DOHH2 (cell line): Measurements from ENCODE around the gene WDR48.

Experiments
- EZH2phosphoT487 ChIP-seq: fragments of 200-600 bp; sonication (generic); IDR thresholded peaks from 2 replicates; pipeline ENCODE4 v1.6.1; 2017; ENCODE audit warnings: borderline replicate concordance, mild to moderate bottlenecking, antibody characterized with exemption, low read length, moderate library complexity, mixed read lengths
- TF ChIP-seq, protein P1 (sequence below): fragments of 200-600 bp; sonication (generic); IDR thresholded peaks from one replicate; pipeline ENCODE4 v1.5.1; 2014; ENCODE audit warnings: antibody characterized with exemption, mild to moderate bottlenecking, low read depth, low read length; ENCODE audit not compliant: poor library complexity, severe bottlenecking

DNA sequence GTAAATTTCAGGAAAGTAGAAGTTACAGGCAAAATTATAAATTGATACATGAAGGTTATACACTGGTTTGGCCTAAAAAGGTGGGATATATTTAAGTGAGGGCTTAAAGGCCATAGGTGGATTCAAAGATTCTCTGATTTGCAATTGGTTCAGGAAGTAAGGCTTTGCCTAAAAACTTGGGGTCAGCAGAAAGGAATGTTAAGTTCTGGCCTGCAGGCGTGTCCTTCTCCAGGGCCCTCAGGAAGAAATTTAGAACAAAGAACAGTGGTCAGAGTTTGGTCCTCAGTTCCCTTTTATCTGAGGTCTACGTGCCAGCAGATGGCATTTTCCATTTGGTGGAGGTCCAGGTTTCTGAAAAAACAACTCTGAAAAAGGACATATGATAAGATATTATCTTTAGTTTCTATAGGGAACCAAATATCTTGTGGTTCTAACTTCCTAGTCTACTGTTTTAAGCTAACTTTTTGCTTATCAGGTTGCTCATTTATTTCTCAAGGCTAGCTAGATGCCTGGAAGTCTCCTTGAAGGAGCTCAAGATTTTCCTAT, 40.6 kb upstream of the WDR48 start:
- TF ChIP-seq, protein P1, sequence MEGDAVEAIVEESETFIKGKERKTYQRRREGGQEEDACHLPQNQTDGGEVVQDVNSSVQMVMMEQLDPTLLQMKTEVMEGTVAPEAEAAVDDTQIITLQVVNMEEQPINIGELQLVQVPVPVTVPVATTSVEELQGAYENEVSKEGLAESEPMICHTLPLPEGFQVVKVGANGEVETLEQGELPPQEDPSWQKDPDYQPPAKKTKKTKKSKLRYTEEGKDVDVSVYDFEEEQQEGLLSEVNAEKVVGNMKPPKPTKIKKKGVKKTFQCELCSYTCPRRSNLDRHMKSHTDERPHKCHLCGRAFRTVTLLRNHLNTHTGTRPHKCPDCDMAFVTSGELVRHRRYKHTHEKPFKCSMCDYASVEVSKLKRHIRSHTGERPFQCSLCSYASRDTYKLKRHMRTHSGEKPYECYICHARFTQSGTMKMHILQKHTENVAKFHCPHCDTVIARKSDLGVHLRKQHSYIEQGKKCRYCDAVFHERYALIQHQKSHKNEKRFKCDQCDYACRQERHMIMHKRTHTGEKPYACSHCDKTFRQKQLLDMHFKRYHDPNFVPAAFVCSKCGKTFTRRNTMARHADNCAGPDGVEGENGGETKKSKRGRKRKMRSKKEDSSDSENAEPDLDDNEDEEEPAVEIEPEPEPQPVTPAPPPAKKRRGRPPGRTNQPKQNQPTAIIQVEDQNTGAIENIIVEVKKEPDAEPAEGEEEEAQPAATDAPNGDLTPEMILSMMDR: no peak
- no peak for TF ChIP-seq EZH2phosphoT487
